ENCODE results near the gene DRG2. TPM values are rescaled to one million over a fixed set of nuclear protein-coding genes. Genes with fewer than 3 reads are reported as not detected.

The DRG2 gene
- polyA plus RNA-seq, 1 experiment = 31.5 TPM

- ChIA-PET POLR2A (interaction anchor here (0.6 kb wide), 1 partner anchor 745 kb away, joined by 3 read pairs; no protein-coding TSS in a partner anchor), CTCF (no interaction called here)
- no peak overlapping the region for H3K27ac ChIP-seq (ENCODE audit: low read depth, low read length)
- peaks cover 4% of the 10 kb centered on the region for H3K27me3 ChIP-seq (ENCODE audit: control insufficient read depth, insufficient read depth, low read length)
- no peak for TF ChIP-seq CTCF (IDR thresholded peaks at IDR 0.05; ENCODE audit: low read depth, low read length)
- DNase-seq (ENCODE audit: low read depth, low spot score) = no peak
- no peaks in the 10 kb centered on the region for H3K9me3 ChIP-seq (ENCODE audit: control insufficient read depth, insufficient read depth, low read length)
- no peak overlapping the region for H3K4me3 ChIP-seq (ENCODE audit: low read depth, low read length)
Measured at GRCh38 chr17:18146980-18147379, 59.2 kb downstream of the DRG2 start.

GRCh38 chr17:18148586-18148985 is 60.8 kb downstream of the DRG2 start:
- CTCF ChIA-PET = no interaction called here
- TF ChIP-seq CTCF (IDR thresholded peaks at IDR 0.05; ENCODE audit: low read depth, low read length) = no peak
- H3K4me3 ChIP-seq (ENCODE audit: low read depth, low read length) = no peak overlapping the region
- peaks cover 2% of the 10 kb centered on the region for H3K27me3 ChIP-seq (ENCODE audit: control insufficient read depth, insufficient read depth, low read length)
- DNase-seq (ENCODE audit: low read depth, low spot score) = no peak
- POLR2A ChIA-PET = no interaction called here
- no peaks in the 10 kb centered on the region for H3K9me3 ChIP-seq (ENCODE audit: control insufficient read depth, insufficient read depth, low read length)
- no peak overlapping the region for H3K27ac ChIP-seq (ENCODE audit: low read depth, low read length)

GRCh38 chr17:18151290-18151689 is 63.5 kb downstream of the DRG2 start:
- Histone ChIP-seq H3K27me3 (ENCODE audit: control insufficient read depth, insufficient read depth, low read length) (peaks cover 2% of the 10 kb centered on the region), H3K9me3 (ENCODE audit: control insufficient read depth, insufficient read depth, low read length) (no peaks in the 10 kb centered on the region; the same call in 1 of the 2 replicates), H3K4me3 (ENCODE audit: low read depth, low read length) (no peak overlapping the region), H3K27ac (ENCODE audit: low read depth, low read length) (no peak overlapping the region)
- no peak for TF ChIP-seq CTCF (IDR thresholded peaks at IDR 0.05; ENCODE audit: low read depth, low read length)
- ChIA-PET POLR2A (no interaction called here), CTCF (no interaction called here)
- no peak for DNase-seq (ENCODE audit: low read depth, low spot score)

- Histone ChIP-seq H3K9me3 (ENCODE audit: control insufficient read depth, insufficient read depth, low read length) (no peaks in the 10 kb centered on the region; the same call in 1 of the 2 replicates), H3K4me3 (ENCODE audit: low read depth, low read length) (no peak overlapping the region), H3K27me3 (ENCODE audit: control insufficient read depth, insufficient read depth, low read length) (peaks cover 2% of the 10 kb centered on the region), H3K27ac (ENCODE audit: low read depth, low read length) (no peak overlapping the region)
- ChIA-PET CTCF (interaction anchor here (0.8 kb wide), 1 partner anchor 68 kb away, joined by 3 read pairs; no protein-coding TSS in a partner anchor), POLR2A (no interaction called here)
- no peak for TF ChIP-seq CTCF (IDR thresholded peaks at IDR 0.05; ENCODE audit: low read depth, low read length)
- no peak for DNase-seq (ENCODE audit: low read depth, low spot score)
Measured at GRCh38 chr17:18155179-18155578, 67.4 kb downstream of the DRG2 start.

- CTCF ChIA-PET = interaction anchor here (0.8 to 1.1 kb wide), 2 partner anchors 14 to 67 kb away, joined by 3 read pairs; no protein-coding TSS in a partner anchor
Measured at GRCh38 chr17:18156171-18156975, 68.6 kb downstream of the DRG2 start.

More at GRCh38 chr17:18156171-18156975, 68.6 kb downstream of the DRG2 start:
- Histone ChIP-seq H3K27ac (ENCODE audit: low read depth, low read length) (no peak overlapping the region), H3K4me3 (ENCODE audit: low read depth, low read length) (no peak overlapping the region), H3K9me3 (ENCODE audit: control insufficient read depth, insufficient read depth, low read length) (no peaks in the 10 kb centered on the region; the same call in 1 of the 2 replicates), H3K27me3 (ENCODE audit: control insufficient read depth, insufficient read depth, low read length) (no peaks in the 10 kb centered on the region)
- POLR2A ChIA-PET = no interaction called here
- TF ChIP-seq CTCF (IDR thresholded peaks at IDR 0.05; ENCODE audit: low read depth, low read length) = no peak
- DNase-seq (ENCODE audit: low read depth, low spot score) = no peak
